AG04450 (cell line): ENCODE data around the gene EZH2. TPM values are rescaled to one million over a fixed set of nuclear protein-coding genes. Genes with fewer than 3 reads are reported as not detected.

Experiments used
- CTCF ChIA-PET: fragments of 300-600, 350-600 bp; formaldehyde crosslinking; extraction: SDS; loops from one replicate; lab custom pipeline; 2022; ENCODE audit warnings: antibody characterized with exemption, inconsistent platforms; lab: Charles Lee
- POLR2A ChIA-PET: fragments of 350-600 bp; formaldehyde crosslinking; extraction: SDS; loops from one replicate; lab custom pipeline; 2021; ENCODE audit warnings: antibody characterized with exemption, inconsistent platforms; lab: Yijun Ruan, JAX
- DNase-seq: peaks from one replicate; pipeline ENCODE4 v3.0.0-alpha.2; 2011; ENCODE audit warnings: low read depth, low spot score
- H3K27ac ChIP-seq: one replicate; pipeline ENCODE4 v1.5.1; 2012; ENCODE audit warnings: low read depth, low read length, control low read depth
- H3K27me3 ChIP-seq: one replicate; pipeline ENCODE4 v1.6.0; 2012; ENCODE audit warnings: low read length; ENCODE audit not compliant: control insufficient read depth, insufficient read depth
- H3K4me3 ChIP-seq: 2 replicates; pipeline ENCODE4 v1.5.1; 2011; ENCODE audit warnings: mild to moderate bottlenecking, low read depth, low read length, control low read depth
- H3K9me3 ChIP-seq: 2 replicates; pipeline ENCODE4 v1.5.1; 2012; ENCODE audit warnings: low read length; ENCODE audit not compliant: control insufficient read depth, insufficient read depth
- CTCF ChIP-seq: IDR thresholded peaks from 2 replicates; pipeline ENCODE4 v1.5.1; 2011; ENCODE audit warnings: low read depth, low read length, control low read depth, inconsistent platforms
- polyA plus RNA-seq: library from polyadenylated mRNA; depleted of rRNA; stranded (reverse); fragments of >200 nt; gene quantifications from 2 replicates; pipeline ENCODE4 v1.2.3, GENCODE V29; 2011

EZH2 gene
- polyA plus RNA-seq, 1 experiment: 17.0 TPM

DNA sequence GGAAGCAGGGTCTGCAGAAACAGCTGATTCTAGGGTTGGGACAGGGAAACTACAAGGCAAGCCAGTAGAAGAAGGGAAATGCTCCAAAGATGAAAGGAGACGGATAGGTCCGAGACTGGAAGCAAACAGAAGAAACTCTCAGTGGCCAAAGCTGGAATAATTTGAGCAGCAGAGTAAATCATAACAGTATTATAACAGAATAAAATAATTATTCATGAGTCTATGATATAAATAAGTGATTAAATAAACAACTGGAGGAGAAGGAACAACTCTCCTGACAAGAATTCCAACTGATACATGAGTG lies 27.6 kb downstream of the EZH2 start:
- no peaks in the 10 kb centered on the region for H3K9me3 ChIP-seq
- H3K4me3 ChIP-seq: peak overlapping the region; percentile 23; the same call in 1 of the 2 replicates
- ChIA-PET CTCF (interaction anchor here (0.5 to 3.1 kb wide), 14 partner anchors 9 to 282 kb away, joined by 3 to 25 read pairs (median 6); no protein-coding TSS in a partner anchor), POLR2A (no interaction called here)
- no peaks in the 10 kb centered on the region for H3K27me3 ChIP-seq
- no peak overlapping the region for H3K27ac ChIP-seq
- no peak for TF ChIP-seq CTCF
- no peak for DNase-seq

- ChIA-PET POLR2A (no interaction called here), CTCF (interaction anchor here (1.2 to 3.1 kb wide), 4 partner anchors 8 to 108 kb away, joined by 3 to 25 read pairs (median 10); no protein-coding TSS in a partner anchor)
- H3K9me3 ChIP-seq: no peaks in the 10 kb centered on the region
- H3K27ac ChIP-seq: no peak overlapping the region
- no peaks in the 10 kb centered on the region for H3K27me3 ChIP-seq
- DNase-seq: no peak
- no peak for TF ChIP-seq CTCF
- no peak overlapping the region for H3K4me3 ChIP-seq
Observed at GRCh38 chr7:148854983-148855382, 29.1 kb downstream of the EZH2 start.

GRCh38 chr7:148852272-148852671 lies 31.8 kb downstream of the EZH2 start:
- no peak for TF ChIP-seq CTCF
- no peak for DNase-seq
- CTCF ChIA-PET: interaction anchor here (0.8 to 1.0 kb wide), 2 partner anchors 135 to 214 kb away, joined by 3 read pairs; no protein-coding TSS in a partner anchor
- Histone ChIP-seq H3K4me3 (no peak overlapping the region), H3K9me3 (no peaks in the 10 kb centered on the region), H3K27me3 (no peaks in the 10 kb centered on the region), H3K27ac (no peak overlapping the region)
- POLR2A ChIA-PET: no interaction called here

GRCh38 chr7:148850564-148850963 lies 33.5 kb downstream of the EZH2 start:
- ChIA-PET CTCF (no interaction called here), POLR2A (no interaction called here)
- Histone ChIP-seq H3K27me3 (no peaks in the 10 kb centered on the region), H3K9me3 (no peaks in the 10 kb centered on the region), H3K27ac (no peak overlapping the region), H3K4me3 (no peak overlapping the region)
- TF ChIP-seq CTCF: no peak
- DNase-seq: no peak

DNA sequence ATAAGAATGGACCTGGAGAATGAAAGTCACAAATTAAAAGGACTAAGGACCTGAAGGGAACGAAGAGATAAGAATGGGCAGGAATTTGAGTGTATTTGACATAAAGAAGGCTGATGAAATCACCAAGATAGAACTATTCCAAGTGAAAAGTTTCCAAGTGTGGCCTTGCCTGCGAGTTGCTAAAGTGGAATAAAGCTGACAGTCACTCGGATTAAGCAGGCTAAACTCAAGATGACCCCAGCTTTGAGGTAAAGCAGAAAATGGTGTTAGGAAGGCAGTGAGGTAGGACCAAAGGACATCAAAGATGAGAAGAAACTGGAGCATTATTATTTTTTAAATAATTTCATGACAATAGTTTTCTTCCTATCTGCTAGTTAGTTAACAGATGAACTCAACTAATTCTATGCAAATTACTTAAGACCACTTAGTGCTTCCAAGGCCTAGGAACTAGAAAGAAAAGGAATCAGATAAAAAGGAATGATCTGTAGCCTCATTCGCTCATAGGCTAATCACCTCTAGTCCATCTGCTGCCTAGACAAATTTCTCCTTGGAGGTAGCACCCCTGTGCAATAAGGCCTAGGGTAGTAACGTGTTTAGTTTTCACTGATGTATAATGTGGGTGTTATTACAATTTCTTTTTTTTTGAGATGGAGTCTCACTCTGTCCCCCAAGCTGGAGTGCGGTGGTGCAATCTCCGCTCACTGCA lies 34.5 kb downstream of the EZH2 start:
- Histone ChIP-seq H3K9me3 (no peaks in the 10 kb centered on the region), H3K27me3 (no peaks in the 10 kb centered on the region), H3K27ac (no peak overlapping the region), H3K4me3 (no peak overlapping the region)
- DNase-seq: no peak
- no peak for TF ChIP-seq CTCF
- CTCF ChIA-PET: interaction anchor here (1.0 kb wide), 1 partner anchor 9 kb away, joined by 3 read pairs; no protein-coding TSS in a partner anchor
- POLR2A ChIA-PET: interaction anchor here (1.3 kb wide), 1 partner anchor 138 kb away, joined by 3 read pairs; no protein-coding TSS in a partner anchor
